GM19025 (cell line): Measurements from ENCODE around the gene PRDM8.
"Not testable (repeated sequence)": the region's sequence is repeated elsewhere in the genome, so short reads cannot be mapped to it uniquely, and the experiment has no call there.

Source experiments
- ATAC-seq: cut with Tn5 transposase; IDR thresholded peaks from one replicate; pipeline ENCODE4 v1.9.1; 2021; ENCODE audit warnings: mild to moderate bottlenecking, low read depth, moderate library complexity; ENCODE audit not compliant: unreplicated experiment

The PRDM8 gene

GRCh38 chr4:80220711-80221110, 23.4 kb downstream of the PRDM8 start:
- no peak for ATAC-seq

GRCh38 chr4:80221161-80221560, 23.9 kb downstream of the PRDM8 start:
- no peak for ATAC-seq

DNA sequence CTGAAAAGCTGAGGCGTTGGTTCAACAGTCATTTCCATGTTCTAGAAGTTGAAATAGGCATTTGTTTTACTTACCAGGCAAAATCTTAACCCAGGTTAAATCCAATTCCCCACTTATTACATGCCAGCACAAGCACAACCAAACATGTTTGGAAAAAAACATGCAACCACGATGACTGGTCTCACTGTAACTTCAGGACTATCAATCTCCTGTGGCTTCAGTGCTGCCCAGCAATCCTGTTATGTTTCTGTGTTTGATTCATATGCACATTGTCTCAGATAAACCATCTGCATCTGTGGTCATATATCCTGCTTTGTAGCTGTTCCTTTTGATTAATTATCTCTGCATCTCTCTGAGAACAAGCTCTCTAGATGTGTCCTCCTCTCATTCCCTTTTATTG, 28.3 kb downstream of the PRDM8 start:
- no peak for ATAC-seq

DNA sequence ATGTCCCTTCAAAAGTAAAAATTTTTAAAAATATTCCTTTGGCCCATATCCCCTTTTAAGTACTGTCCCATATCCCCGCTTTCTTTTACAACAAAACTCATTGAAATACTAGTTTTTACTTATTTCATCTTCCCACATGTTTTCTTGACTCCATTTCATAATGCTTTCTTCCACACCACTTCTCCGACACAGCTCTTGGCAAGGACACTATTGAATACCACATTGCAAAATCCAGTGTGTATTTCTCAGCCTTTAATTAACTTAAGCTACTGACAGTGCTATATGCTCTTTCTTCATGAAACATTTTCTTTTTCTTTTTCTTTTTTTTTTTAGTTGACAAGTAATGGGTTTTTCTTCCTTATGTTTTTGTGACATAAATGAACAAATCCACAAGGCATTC, 28.8 kb downstream of the PRDM8 start:
- no peak for ATAC-seq

- ATAC-seq, result no peak
These were observed 31.2 kb downstream of the PRDM8 start for GRCh38 chr4:80228460-80228859.

DNA sequence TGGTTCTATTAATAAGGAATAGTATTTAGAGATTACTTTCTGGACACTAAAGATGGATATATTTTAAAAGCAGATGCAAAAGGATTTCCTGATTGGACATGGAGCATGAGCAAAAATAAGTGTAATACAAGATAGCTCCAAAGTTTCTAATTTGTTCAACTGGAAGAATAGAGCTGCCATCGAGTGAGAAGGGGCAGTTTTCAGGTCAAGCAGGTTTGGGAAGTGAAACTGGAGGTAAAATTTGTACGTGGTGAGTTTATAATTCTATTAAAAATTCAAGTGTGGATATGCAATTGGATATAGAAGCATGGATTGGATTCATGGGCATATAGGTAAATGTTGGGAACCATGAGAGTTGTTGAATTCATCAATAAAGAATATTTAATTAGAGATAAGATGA, 31.8 kb downstream of the PRDM8 start:
- ATAC-seq, result no peak

DNA sequence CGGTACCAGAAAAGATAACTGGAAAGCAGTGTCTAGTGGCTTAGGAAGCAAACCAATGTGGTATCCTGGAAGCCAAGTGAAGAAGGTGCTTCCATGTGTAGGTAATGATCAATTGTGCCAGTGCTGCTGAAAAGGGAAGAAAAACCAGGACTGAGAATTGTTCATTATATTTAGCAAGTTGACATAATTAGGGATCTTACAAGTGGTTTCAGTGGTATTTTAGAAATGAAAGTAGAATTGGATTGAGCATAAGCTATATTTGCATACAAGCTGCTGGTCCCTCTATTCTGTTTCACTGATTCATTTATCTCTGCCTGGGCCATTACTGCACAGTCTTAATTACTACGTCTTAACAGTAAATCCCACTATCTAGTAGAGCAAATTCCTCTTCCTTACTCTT, 32.3 kb downstream of the PRDM8 start:
- ATAC-seq, result peak; percentile 76

DNA sequence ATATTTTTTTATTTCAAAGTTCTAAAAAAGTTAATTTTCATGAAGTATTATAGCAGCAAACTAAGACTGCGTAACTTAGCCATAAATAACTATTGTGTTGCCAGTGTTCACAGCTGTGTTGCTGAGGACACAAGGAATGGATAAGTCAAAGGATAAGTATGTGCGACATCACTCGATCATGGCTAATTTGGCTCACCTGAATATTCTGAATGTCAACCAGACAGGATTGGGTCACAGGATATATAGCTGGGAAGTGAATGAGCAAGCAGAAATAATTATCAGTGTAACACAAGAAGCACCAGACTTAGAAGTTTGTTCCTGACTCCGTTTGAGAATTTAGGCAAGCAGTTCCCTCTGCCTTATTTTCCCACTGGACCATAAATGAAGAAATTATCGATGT, 33.9 kb downstream of the PRDM8 start:
- no peak for ATAC-seq

DNA sequence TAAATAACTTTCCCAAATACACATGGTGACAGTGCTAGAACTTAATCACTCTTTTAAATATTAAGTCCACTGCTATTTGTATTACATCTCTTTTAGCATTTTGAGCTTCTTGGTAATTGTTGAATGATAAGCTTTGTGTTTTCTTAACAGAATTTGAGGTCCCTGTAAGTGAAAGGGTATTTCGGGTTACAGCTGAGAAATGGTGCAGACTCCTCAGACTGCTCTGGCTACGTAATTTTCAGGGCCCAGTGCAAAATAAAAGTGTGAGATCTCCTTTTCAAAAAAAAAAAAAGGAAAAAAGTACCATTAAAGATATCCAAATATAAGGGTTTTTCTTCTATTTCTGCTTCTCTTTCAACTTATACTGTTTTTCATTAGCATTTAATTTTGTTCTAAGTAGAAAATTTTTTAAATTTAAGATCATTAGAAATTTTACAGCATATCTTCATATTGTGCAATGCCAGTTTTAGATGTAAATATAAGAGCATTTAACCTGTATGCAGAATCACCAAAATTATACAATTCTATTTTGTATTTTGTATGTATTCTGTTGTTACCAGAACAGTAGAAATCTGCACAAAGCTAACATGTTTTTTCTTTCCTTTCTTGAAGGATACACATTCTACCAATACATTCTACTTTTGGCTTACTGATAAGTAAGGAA, 35.5 kb downstream of the PRDM8 start:
- no peak for ATAC-seq

GRCh38 chr4:80233390-80233789, 36.1 kb downstream of the PRDM8 start:
- no peak for ATAC-seq

- ATAC-seq, result no peak
These were observed 38.1 kb downstream of the PRDM8 start for GRCh38 chr4:80235451-80235850.

DNA sequence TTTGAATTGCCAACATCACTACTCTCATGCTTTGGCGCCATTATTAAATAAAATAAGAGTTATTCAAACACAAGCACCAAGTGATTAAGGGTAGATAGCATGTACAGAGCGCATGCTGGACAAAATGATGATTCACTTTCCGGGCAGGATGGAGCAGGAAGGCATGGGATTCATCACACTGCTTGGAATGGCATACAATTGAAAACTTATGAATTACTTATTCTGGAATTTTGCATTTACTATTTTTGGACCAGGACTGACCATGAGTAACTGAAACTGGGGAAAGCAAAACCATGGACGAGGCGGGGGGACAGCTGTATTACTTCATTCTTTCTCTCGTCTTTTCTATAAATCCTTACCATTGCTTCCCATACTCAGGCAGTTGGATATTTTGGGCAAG, 40.7 kb downstream of the PRDM8 start:
- ATAC-seq, result no peak

- no peak for ATAC-seq
These were observed 42.3 kb downstream of the PRDM8 start for GRCh38 chr4:80239480-80240150.

GRCh38 chr4:80240976-80241375, 43.7 kb downstream of the PRDM8 start:
- ATAC-seq, result no peak

- ATAC-seq, result no peak
These were observed 46.1 kb downstream of the PRDM8 start for GRCh38 chr4:80243274-80244018.

DNA sequence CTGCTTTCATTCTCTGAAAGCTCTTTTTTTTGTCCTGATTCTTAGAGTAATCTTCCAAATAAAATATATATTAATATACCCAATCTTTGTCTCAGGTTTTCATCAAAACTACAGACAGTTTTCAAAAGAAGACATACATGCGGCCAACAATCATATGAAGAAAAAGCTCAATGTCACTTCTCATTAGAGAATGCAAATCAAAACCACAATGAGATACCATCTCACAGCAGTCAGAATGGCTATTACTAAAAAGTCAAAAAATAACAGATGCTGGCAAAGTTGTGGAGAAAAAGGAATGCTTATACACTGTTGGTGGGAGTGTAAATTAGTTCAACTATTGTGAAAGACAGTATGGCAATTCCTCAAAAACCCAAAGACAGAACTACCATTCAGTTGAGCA, 50.2 kb downstream of the PRDM8 start:
- not testable (repeated sequence) for ATAC-seq

- no peak for ATAC-seq
These were observed 51.8 kb downstream of the PRDM8 start for GRCh38 chr4:80249144-80249543.

DNA sequence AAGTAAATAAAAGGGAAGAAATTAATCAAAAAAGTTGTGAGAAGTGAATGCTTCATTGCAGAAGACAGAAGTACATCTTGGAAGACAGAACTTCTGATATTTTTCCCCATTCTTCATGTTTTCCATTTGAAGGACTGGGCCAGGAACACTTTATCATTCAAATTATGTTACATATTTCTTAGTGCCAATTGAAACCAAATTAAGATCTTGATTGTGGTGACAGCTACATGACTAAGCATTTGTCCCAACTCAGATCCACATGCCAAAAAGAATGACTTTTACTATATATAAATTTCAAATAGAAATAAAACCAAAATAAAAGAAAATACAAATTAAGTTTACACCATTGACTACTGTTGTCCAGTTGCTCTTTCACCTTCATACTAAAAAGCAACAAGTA, 55.1 kb downstream of the PRDM8 start:
- ATAC-seq, result no peak

DNA sequence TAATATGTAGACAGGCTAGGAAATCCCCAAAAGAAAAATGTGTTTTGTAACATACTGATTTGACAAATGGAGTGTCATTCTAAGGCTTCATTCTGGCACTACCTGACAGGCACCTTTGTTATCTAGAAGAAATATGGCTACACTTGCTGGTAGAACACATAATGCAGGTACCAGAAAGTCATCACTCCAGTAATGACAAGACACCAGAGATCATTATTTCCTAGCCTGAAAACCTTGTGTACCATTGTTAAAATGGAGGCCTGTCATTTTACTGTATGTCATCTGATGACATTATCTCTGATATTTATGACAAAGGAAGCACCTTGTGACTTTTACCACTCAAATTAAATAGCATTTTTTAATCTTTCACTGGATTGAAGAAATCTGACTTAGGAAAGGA, 55.6 kb downstream of the PRDM8 start:
- ATAC-seq, result no peak

DNA sequence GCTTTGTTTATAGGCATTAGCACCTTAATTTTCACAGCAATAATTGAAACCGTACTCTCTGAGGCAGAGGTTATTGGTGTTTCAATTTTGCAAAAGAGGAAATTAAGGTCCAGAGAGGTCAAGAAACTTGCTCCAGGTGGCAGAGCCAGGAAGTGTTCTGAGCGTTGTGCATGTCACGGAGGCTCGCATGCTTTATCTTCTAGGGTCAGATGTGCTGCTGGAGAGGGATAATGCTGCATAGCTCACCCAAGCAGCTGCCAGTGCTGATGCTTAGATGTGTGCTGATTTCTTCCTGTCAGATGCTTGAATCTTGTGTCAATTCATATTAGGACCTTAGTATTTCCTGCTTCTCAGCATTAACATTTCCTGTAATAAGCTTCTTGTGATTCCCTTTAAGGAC, 56.2 kb downstream of the PRDM8 start:
- ATAC-seq, result no peak
